Keratinocyte (primary cell): Measurements from ENCODE around the gene ARMH2.

Source experiments
- EZH2 ChIP-seq: IDR thresholded peaks from one replicate; pipeline ENCODE4 v1.6.1; 2012; ENCODE audit warnings: inconsistent platforms, mild to moderate bottlenecking, low read length, moderate library complexity
- TF ChIP-seq, protein P1 (sequence below), 3 experiments: IDR thresholded peaks in 1 of 3; conservative IDR thresholded peaks in 1 of 3; optimal IDR thresholded peaks in 1 of 3; 2 replicates in 2 of 3; 3 replicates in 1 of 3; pipeline versions ENCODE3 to v1.5.1; 2011; ENCODE audit warnings: low read length in 3 of 3, mild to moderate bottlenecking in 3 of 3, moderate library complexity in 2 of 3, control low read depth in 1 of 3, inconsistent platforms in 1 of 3; ENCODE audit not compliant: insufficient read depth in 2 of 3; ENCODE audit errors: extremely low read depth in 1 of 3

- TF ChIP-seq EZH2, result no peak
- TF ChIP-seq, protein P1, sequence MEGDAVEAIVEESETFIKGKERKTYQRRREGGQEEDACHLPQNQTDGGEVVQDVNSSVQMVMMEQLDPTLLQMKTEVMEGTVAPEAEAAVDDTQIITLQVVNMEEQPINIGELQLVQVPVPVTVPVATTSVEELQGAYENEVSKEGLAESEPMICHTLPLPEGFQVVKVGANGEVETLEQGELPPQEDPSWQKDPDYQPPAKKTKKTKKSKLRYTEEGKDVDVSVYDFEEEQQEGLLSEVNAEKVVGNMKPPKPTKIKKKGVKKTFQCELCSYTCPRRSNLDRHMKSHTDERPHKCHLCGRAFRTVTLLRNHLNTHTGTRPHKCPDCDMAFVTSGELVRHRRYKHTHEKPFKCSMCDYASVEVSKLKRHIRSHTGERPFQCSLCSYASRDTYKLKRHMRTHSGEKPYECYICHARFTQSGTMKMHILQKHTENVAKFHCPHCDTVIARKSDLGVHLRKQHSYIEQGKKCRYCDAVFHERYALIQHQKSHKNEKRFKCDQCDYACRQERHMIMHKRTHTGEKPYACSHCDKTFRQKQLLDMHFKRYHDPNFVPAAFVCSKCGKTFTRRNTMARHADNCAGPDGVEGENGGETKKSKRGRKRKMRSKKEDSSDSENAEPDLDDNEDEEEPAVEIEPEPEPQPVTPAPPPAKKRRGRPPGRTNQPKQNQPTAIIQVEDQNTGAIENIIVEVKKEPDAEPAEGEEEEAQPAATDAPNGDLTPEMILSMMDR (optimal IDR thresholded peaks at IDR 0.05 in 1 of 3, IDR thresholded peaks at IDR 0.05 in 1 of 3, conservative IDR thresholded peaks at IDR 0.05 in 1 of 3; ENCODE audit: extremely low read depth in 1 of 3, insufficient read depth in 2 of 3, low read length in 3 of 3), result no peak
Observed at GRCh38 chr6:24775520-24776058, 23.1 kb downstream of the ARMH2 start.
